AG09309 (cell line): Measurements from ENCODE around the gene VPS13D.

Source experiments
- DNase-seq: peaks from one replicate; pipeline ENCODE4 v3.0.0-alpha.2; 2010; ENCODE audit warnings: low read depth
- H3K4me3 ChIP-seq: 2 replicates; pipeline ENCODE4 v1.5.1; 2011; ENCODE audit warnings: mild to moderate bottlenecking, low read depth, low read length, moderate library complexity; ENCODE audit not compliant: control insufficient read depth
- CTCF ChIP-seq: IDR thresholded peaks from 2 replicates; pipeline ENCODE4 v1.5.1; 2011; ENCODE audit warnings: mild to moderate bottlenecking, low read depth, low read length, inconsistent platforms; ENCODE audit not compliant: insufficient read depth, control insufficient read depth; ENCODE audit errors: missing control alignments

Gene VPS13D

GRCh38 chr1:12506281-12507280, 276.8 kb downstream of the VPS13D start:
- no peak for TF ChIP-seq CTCF
- DNase-seq = no peak
- H3K4me3 ChIP-seq = no peak overlapping the region

GRCh38 chr1:12507631-12508030, 277.8 kb downstream of the VPS13D start:
- TF ChIP-seq CTCF = no peak
- no peak for DNase-seq
- no peak overlapping the region for H3K4me3 ChIP-seq

- TF ChIP-seq CTCF = no peak
- DNase-seq = no peak
Measured at GRCh38 chr1:12508849-12509248, 279.0 kb downstream of the VPS13D start.

GRCh38 chr1:12511128-12511484, 281.3 kb downstream of the VPS13D start:
- no peak for TF ChIP-seq CTCF
- no peak overlapping the region for H3K4me3 ChIP-seq
- no peak for DNase-seq

More at GRCh38 chr1:12508849-12509248, 279.0 kb downstream of the VPS13D start:
- H3K4me3 ChIP-seq = no peak overlapping the region

- no peak for DNase-seq
Measured at GRCh38 chr1:12511516-12512468, 282.0 kb downstream of the VPS13D start.

More at GRCh38 chr1:12511516-12512468, 282.0 kb downstream of the VPS13D start:
- no peak overlapping the region for H3K4me3 ChIP-seq
- no peak for TF ChIP-seq CTCF
